A549 (cell line): ENCODE measurements around the gene RNF43.

Source experiments
- NR3C1 ChIP-seq: fragments of >200 bp; sonication (Bioruptor Twin); formaldehyde crosslinking; IDR thresholded peaks from 3 replicates; pipeline ENCODE4 v1.6.1; 2017
- POLR2A ChIP-seq: IDR thresholded peaks from 2 replicates; pipeline ENCODE4 v1.6.1; 2012; ENCODE audit warnings: mild to moderate bottlenecking, low read length
- SMC3 ChIP-seq: fragments of >200 bp; sonication (Bioruptor Twin); formaldehyde crosslinking; IDR thresholded peaks from 3 replicates; pipeline ENCODE4 v1.6.1; 2018; ENCODE audit warnings: inconsistent platforms
- TF ChIP-seq, protein P1 (sequence below): fragments of >200 bp; sonication (Bioruptor Twin); formaldehyde crosslinking; IDR thresholded peaks from 3 replicates; pipeline ENCODE4 v1.5.1; 2016

DNA sequence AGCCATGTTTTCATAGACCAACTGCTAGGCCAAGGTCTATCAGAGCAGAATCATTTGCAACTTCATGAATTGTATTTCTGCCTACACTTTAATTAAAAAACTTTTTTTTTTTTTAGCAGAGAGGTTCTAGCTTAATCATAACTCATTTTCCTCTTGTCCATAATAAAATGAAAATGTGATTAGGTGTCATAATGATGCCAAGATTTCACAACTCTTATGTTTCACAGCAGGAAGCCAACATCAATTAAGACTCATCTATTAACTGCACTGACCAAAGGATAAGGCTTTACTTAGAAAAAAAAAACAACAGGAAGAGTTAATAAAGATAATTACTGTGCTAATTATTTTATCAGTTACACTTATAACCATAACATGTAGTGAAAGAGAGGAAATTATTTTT is 18.9 kb upstream of the RNF43 start:
- no peak for TF ChIP-seq NR3C1
- no peak for TF ChIP-seq SMC3
- TF ChIP-seq, protein P1, sequence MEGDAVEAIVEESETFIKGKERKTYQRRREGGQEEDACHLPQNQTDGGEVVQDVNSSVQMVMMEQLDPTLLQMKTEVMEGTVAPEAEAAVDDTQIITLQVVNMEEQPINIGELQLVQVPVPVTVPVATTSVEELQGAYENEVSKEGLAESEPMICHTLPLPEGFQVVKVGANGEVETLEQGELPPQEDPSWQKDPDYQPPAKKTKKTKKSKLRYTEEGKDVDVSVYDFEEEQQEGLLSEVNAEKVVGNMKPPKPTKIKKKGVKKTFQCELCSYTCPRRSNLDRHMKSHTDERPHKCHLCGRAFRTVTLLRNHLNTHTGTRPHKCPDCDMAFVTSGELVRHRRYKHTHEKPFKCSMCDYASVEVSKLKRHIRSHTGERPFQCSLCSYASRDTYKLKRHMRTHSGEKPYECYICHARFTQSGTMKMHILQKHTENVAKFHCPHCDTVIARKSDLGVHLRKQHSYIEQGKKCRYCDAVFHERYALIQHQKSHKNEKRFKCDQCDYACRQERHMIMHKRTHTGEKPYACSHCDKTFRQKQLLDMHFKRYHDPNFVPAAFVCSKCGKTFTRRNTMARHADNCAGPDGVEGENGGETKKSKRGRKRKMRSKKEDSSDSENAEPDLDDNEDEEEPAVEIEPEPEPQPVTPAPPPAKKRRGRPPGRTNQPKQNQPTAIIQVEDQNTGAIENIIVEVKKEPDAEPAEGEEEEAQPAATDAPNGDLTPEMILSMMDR: no peak
- no peak for TF ChIP-seq POLR2A
